ENCODE results near the gene RRP9. TPM values are rescaled to one million over a fixed set of nuclear protein-coding genes. Genes with fewer than 3 reads are reported as not detected.

The RRP9 gene
- polyA plus RNA-seq, 1 donor from 2014 or later, result 26.8 TPM

DNA sequence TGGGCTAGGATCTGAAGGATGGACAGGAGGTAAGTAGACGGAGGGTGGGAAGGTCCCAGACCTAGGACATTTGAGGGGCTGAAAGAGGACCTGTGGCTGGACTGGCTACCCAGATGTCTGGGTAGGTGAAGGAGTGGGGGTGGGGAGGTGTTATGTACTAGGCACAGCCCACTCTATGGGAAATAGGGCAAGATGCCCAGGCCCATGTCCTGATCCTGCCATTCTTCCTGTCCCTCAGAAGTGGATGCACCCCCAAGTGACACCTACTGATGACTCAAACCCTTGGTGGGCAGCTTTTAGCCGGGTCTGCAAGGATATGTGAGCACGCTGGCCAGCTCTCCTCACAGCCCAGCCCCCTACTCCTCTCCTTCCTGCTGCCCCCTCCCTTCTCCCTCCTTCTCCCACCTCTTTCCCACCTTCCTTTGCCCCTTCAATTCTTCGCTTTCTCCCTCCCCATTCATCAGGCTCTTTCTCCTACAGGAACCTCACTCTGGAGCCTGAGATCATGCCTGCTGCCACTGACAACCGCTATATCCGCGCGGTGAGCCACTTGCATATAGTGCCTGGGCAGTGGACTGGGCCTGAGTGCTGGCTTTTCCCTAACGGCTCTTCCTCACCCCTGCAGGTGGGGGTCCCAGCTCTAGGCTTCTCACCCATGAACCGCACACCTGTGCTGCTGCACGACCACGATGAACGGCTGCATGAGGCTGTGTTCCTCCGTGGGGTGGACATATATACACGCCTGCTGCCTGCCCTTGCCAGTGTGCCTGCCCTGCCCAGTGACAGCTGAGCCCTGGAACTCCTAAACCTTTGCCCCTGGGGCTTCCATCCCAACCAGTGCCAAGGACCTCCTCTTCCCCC lies 46.8 kb upstream of the RRP9 start:
- no peaks in the 10 kb centered on the region for H3K9me2 ChIP-seq (ENCODE audit: insufficient read depth, low read length)
- no peaks in the 10 kb centered on the region for H4K20me1 ChIP-seq (ENCODE audit: insufficient read depth)
- no peaks in the 10 kb centered on the region for H3K9me3 ChIP-seq (ENCODE audit: low read length)
- no peak overlapping the region for H2AFZ ChIP-seq (ENCODE audit: low read depth, low read length)
- H3K79me2 ChIP-seq (replicated peaks; ENCODE audit: insufficient read depth, low read length), result no peaks in the 10 kb centered on the region
- H3K27ac ChIP-seq (ENCODE audit: low read length), result no peak overlapping the region
- H3K9ac ChIP-seq (ENCODE audit: low read length), result no peak overlapping the region
- TF ChIP-seq SMC3 (conservative IDR thresholded peaks at IDR 0.05; ENCODE audit: poor library complexity) (no peak), MXI1 (conservative IDR thresholded peaks at IDR 0.05; ENCODE audit: poor library complexity, severe bottlenecking) (no peak), POLR2AphosphoS5 (IDR thresholded peaks at IDR 0.05) (no peak), EP300 (conservative IDR thresholded peaks at IDR 0.05; ENCODE audit: poor library complexity, severe bottlenecking) (no peak), TAF1 (IDR thresholded peaks at IDR 0.05; ENCODE audit: low read depth) (no peak), EZH2 (IDR thresholded peaks at IDR 0.05; ENCODE audit: borderline replicate concordance, insufficient read depth, low read length, poor library complexity, severe bottlenecking) (no peak), RAD21 (conservative IDR thresholded peaks at IDR 0.05) (no peak)
- H3K36me3 ChIP-seq (ENCODE audit: insufficient read depth, low read length), result no peaks in the 10 kb centered on the region
- H3K4me3 ChIP-seq (ENCODE audit: low read length), result no peak overlapping the region
- no peak overlapping the region for H3K4me2 ChIP-seq (ENCODE audit: low read length)
- H3F3A ChIP-seq (ENCODE audit: insufficient read depth, low read length, poor library complexity, severe bottlenecking), result no peaks in the 10 kb centered on the region
- H3K27me3 ChIP-seq (ENCODE audit: insufficient read depth, low read depth, low read length), result no peaks in the 10 kb centered on the region

DNA sequence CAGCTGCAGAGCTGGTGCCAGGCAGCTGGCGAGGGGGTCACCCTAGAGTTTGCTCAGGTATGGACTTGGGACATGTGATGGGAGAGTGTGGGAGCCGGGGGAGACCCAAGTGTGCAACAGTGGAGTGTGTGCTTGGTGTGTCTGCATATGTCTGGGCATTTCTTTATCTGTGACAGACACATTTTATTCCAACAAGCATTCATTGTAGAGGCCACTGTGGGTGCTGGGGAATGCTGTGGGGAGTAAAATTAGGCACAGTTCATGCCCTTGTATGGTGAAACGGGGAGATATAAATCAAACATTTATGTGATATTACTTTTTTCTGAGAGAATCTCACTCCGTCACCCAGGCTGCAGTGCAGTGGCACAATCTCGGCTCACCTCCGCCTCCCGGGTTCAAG lies 45.9 kb upstream of the RRP9 start:
- Histone ChIP-seq H3K4me3 (ENCODE audit: low read length) (no peak overlapping the region), H3K27ac (ENCODE audit: low read length) (no peak overlapping the region), H3K4me2 (ENCODE audit: low read length) (no peak overlapping the region), H3K36me3 (ENCODE audit: insufficient read depth, low read length) (no peaks in the 10 kb centered on the region), H2AFZ (ENCODE audit: low read depth, low read length) (no peak overlapping the region), H3F3A (ENCODE audit: insufficient read depth, low read length, poor library complexity, severe bottlenecking) (no peaks in the 10 kb centered on the region), H3K9me3 (ENCODE audit: low read length) (no peaks in the 10 kb centered on the region), H3K9ac (ENCODE audit: low read length) (no peak overlapping the region), H3K9me2 (ENCODE audit: insufficient read depth, low read length) (no peaks in the 10 kb centered on the region), H4K20me1 (ENCODE audit: insufficient read depth) (no peaks in the 10 kb centered on the region), H3K27me3 (ENCODE audit: insufficient read depth, low read depth, low read length) (no peaks in the 10 kb centered on the region), H3K79me2 (replicated peaks; ENCODE audit: insufficient read depth, low read length) (no peaks in the 10 kb centered on the region)
- TF ChIP-seq POLR2AphosphoS5 (IDR thresholded peaks at IDR 0.05) (no peak), MXI1 (conservative IDR thresholded peaks at IDR 0.05; ENCODE audit: poor library complexity, severe bottlenecking) (no peak), EZH2 (IDR thresholded peaks at IDR 0.05; ENCODE audit: borderline replicate concordance, insufficient read depth, low read length, poor library complexity, severe bottlenecking) (no peak), SMC3 (conservative IDR thresholded peaks at IDR 0.05; ENCODE audit: poor library complexity) (no peak), RAD21 (conservative IDR thresholded peaks at IDR 0.05) (no peak), TAF1 (IDR thresholded peaks at IDR 0.05; ENCODE audit: low read depth) (no peak), EP300 (conservative IDR thresholded peaks at IDR 0.05; ENCODE audit: poor library complexity, severe bottlenecking) (no peak)
- TF ChIP-seq, protein P1, sequence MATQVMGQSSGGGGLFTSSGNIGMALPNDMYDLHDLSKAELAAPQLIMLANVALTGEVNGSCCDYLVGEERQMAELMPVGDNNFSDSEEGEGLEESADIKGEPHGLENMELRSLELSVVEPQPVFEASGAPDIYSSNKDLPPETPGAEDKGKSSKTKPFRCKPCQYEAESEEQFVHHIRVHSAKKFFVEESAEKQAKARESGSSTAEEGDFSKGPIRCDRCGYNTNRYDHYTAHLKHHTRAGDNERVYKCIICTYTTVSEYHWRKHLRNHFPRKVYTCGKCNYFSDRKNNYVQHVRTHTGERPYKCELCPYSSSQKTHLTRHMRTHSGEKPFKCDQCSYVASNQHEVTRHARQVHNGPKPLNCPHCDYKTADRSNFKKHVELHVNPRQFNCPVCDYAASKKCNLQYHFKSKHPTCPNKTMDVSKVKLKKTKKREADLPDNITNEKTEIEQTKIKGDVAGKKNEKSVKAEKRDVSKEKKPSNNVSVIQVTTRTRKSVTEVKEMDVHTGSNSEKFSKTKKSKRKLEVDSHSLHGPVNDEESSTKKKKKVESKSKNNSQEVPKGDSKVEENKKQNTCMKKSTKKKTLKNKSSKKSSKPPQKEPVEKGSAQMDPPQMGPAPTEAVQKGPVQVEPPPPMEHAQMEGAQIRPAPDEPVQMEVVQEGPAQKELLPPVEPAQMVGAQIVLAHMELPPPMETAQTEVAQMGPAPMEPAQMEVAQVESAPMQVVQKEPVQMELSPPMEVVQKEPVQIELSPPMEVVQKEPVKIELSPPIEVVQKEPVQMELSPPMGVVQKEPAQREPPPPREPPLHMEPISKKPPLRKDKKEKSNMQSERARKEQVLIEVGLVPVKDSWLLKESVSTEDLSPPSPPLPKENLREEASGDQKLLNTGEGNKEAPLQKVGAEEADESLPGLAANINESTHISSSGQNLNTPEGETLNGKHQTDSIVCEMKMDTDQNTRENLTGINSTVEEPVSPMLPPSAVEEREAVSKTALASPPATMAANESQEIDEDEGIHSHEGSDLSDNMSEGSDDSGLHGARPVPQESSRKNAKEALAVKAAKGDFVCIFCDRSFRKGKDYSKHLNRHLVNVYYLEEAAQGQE (IDR thresholded peaks at IDR 0.05; ENCODE audit: borderline replicate concordance), result no peak
- TF ChIP-seq, protein P2, sequence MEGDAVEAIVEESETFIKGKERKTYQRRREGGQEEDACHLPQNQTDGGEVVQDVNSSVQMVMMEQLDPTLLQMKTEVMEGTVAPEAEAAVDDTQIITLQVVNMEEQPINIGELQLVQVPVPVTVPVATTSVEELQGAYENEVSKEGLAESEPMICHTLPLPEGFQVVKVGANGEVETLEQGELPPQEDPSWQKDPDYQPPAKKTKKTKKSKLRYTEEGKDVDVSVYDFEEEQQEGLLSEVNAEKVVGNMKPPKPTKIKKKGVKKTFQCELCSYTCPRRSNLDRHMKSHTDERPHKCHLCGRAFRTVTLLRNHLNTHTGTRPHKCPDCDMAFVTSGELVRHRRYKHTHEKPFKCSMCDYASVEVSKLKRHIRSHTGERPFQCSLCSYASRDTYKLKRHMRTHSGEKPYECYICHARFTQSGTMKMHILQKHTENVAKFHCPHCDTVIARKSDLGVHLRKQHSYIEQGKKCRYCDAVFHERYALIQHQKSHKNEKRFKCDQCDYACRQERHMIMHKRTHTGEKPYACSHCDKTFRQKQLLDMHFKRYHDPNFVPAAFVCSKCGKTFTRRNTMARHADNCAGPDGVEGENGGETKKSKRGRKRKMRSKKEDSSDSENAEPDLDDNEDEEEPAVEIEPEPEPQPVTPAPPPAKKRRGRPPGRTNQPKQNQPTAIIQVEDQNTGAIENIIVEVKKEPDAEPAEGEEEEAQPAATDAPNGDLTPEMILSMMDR (IDR thresholded peaks at IDR 0.05; ENCODE audit: poor library complexity, severe bottlenecking), result no peak
